SK-N-SH treated with all-trans-retinoic acid at 6 μM for 48 hours (cell line): Measurements from ENCODE around the gene RAG1.

Experiments
- ARNTL ChIP-seq: fragments of 450-650 bp; formaldehyde crosslinking; IDR thresholded peaks from 2 replicates; pipeline ENCODE4 v1.5.0; 2020; ENCODE audit warnings: low read depth, mild to moderate bottlenecking, moderate library complexity, borderline replicate concordance
- BACH2 ChIP-seq: fragments of 250-450 bp; sonication (Bioruptor Pico); IDR thresholded peaks from 2 replicates; pipeline ENCODE4 v1.9.0; 2021; ENCODE audit warnings: mild to moderate bottlenecking, borderline replicate concordance
- CSDC2 ChIP-seq: fragments of 250-450 bp; sonication (Bioruptor Pico); IDR thresholded peaks from 2 replicates; pipeline ENCODE4 v1.5.0; 2020; ENCODE audit warnings: mild to moderate bottlenecking, moderate library complexity
- CSRNP3 ChIP-seq: fragments of 250-450 bp; sonication (Bioruptor Pico); IDR thresholded peaks from 2 replicates; pipeline ENCODE4 v1.5.1; 2021; ENCODE audit warnings: mild to moderate bottlenecking, moderate library complexity
- ISL1 ChIP-seq: fragments of 250-450 bp; sonication (Bioruptor Pico); IDR thresholded peaks from 2 replicates; pipeline ENCODE4 v2.1.2; 2022; ENCODE audit warnings: mild to moderate bottlenecking, moderate library complexity
- PATZ1 ChIP-seq: fragments of 250-450 bp; sonication (Bioruptor Pico); IDR thresholded peaks from 2 replicates; pipeline ENCODE4 v1.8.0; 2020; ENCODE audit warnings: mild to moderate bottlenecking, moderate library complexity, borderline replicate concordance
- POU6F1 ChIP-seq: fragments of 250-450 bp; sonication (Bioruptor Pico); IDR thresholded peaks from 2 replicates; pipeline ENCODE4 v1.8.0; 2021; ENCODE audit warnings: low read depth, mild to moderate bottlenecking, moderate library complexity, borderline replicate concordance
- PPARA ChIP-seq: fragments of 250-450 bp; sonication (Bioruptor Pico); IDR thresholded peaks from 2 replicates; pipeline ENCODE4 v1.5.0; 2020; ENCODE audit warnings: mild to moderate bottlenecking, borderline replicate concordance
- SNAI2 ChIP-seq: fragments of 250-450 bp; sonication (Bioruptor Pico); IDR thresholded peaks from 2 replicates; pipeline ENCODE4 v1.5.0; 2020; ENCODE audit warnings: mild to moderate bottlenecking, moderate library complexity
- TOX ChIP-seq: fragments of 250-450 bp; sonication (Bioruptor Pico); IDR thresholded peaks from 2 replicates; pipeline ENCODE4 v1.8.0; 2021; ENCODE audit warnings: mild to moderate bottlenecking, moderate library complexity, borderline replicate concordance
- ZFP30 ChIP-seq: fragments of 450-650 bp; formaldehyde crosslinking; IDR thresholded peaks from 2 replicates; pipeline ENCODE4 v1.5.0; 2022; ENCODE audit warnings: mild to moderate bottlenecking, moderate library complexity
- ZNF565 ChIP-seq: fragments of 450-650 bp; formaldehyde crosslinking; conservative IDR thresholded peaks from 2 replicates; pipeline ENCODE4 v1.5.0; 2020; ENCODE audit warnings: low read depth, mild to moderate bottlenecking, moderate library complexity
- ZNF8 ChIP-seq: fragments of 450-650 bp; formaldehyde crosslinking; IDR thresholded peaks from 2 replicates; pipeline ENCODE4 v1.5.0; 2020; ENCODE audit warnings: mild to moderate bottlenecking, moderate library complexity

- TF ChIP-seq PATZ1 = no peak
- TF ChIP-seq ZNF8 = no peak
- TF ChIP-seq PPARA (CRISPR knock-in tag) = no peak
- TF ChIP-seq ISL1 (CRISPR knock-in tag) = no peak
- TF ChIP-seq ZFP30 (CRISPR knock-in tag) = no peak
- no peak for TF ChIP-seq ARNTL (CRISPR knock-in tag)
- TF ChIP-seq TOX (CRISPR knock-in tag) = no peak
- TF ChIP-seq SNAI2 = no peak
- TF ChIP-seq ZNF565 = no peak
- TF ChIP-seq POU6F1 (CRISPR knock-in tag) = no peak
- TF ChIP-seq CSDC2 (CRISPR knock-in tag) = no peak
- TF ChIP-seq BACH2 = no peak
- TF ChIP-seq CSRNP3 (CRISPR knock-in tag) = no peak
Measured at GRCh38 chr11:36627006-36627405, 59.2 kb downstream of the RAG1 start.
